ENCODE results near the gene SLA2.
"Not testable (repeated sequence)": the region's sequence is repeated elsewhere in the genome, so short reads cannot be mapped to it uniquely, and the experiment has no call there.

Gene SLA2

DNA sequence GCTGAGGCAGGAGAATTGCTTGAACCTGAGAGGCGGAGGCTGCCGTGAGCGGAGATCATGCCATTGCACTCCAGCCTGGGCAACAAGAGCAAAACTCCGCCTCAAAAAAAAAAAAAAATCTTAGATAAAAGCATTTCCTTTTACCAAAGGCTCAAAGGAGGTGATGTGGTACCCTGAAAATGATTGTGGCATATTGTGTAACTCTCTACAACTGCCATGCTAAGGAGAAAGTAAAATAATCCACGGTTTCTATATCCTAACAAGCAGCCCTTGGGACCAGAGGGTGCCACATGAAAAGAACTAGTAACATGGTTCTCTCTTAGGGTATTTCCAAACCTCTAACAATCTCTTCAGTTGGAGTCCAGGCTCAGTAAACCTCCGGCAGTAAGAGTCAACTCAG is 38.8 kb upstream of the SLA2 start:
- no peaks in the 10 kb centered on the region for H3K27me3 Mint-ChIP-seq (ENCODE audit: low read depth)
- H3K9me3 Mint-ChIP-seq: no peaks in the 10 kb centered on the region
- no peak overlapping the region for H3K27ac Mint-ChIP-seq
- TF ChIP-seq, protein P1, sequence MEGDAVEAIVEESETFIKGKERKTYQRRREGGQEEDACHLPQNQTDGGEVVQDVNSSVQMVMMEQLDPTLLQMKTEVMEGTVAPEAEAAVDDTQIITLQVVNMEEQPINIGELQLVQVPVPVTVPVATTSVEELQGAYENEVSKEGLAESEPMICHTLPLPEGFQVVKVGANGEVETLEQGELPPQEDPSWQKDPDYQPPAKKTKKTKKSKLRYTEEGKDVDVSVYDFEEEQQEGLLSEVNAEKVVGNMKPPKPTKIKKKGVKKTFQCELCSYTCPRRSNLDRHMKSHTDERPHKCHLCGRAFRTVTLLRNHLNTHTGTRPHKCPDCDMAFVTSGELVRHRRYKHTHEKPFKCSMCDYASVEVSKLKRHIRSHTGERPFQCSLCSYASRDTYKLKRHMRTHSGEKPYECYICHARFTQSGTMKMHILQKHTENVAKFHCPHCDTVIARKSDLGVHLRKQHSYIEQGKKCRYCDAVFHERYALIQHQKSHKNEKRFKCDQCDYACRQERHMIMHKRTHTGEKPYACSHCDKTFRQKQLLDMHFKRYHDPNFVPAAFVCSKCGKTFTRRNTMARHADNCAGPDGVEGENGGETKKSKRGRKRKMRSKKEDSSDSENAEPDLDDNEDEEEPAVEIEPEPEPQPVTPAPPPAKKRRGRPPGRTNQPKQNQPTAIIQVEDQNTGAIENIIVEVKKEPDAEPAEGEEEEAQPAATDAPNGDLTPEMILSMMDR (IDR thresholded peaks at IDR 0.05; ENCODE audit: unreplicated experiment in 3 of 3): no peak
- H3K4me3 Mint-ChIP-seq: no peak overlapping the region
- H3K4me1 Mint-ChIP-seq: no peaks in the 10 kb centered on the region
- peaks cover 26% of the 10 kb centered on the region for H3K36me3 Mint-ChIP-seq (ENCODE audit: low read depth)

DNA sequence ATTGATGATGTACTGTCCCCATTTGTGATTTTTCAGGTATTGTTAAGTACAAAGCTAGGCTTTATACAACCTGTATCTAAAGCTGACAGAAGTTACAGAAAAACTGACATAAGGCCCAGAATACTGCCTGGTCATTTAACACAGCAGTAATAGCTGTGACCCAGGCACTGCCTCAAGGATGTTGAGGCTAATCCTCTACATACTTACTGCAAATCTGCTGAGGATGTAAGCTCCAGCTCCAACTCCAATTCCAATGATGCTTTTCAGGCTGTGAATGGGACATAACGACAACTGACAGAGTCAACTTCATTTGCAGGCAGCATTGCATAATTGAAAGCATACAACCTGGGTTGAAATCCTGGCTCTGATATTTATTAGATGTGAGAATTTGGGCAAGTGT is 36.3 kb upstream of the SLA2 start:
- no peak overlapping the region for H3K27ac Mint-ChIP-seq
- H3K9me3 Mint-ChIP-seq: no peaks in the 10 kb centered on the region
- TF ChIP-seq, protein P1 (IDR thresholded peaks at IDR 0.05; ENCODE audit: unreplicated experiment in 3 of 3): no peak
- H3K4me3 Mint-ChIP-seq: no peak overlapping the region
- peaks cover 40% of the 10 kb centered on the region for H3K36me3 Mint-ChIP-seq (ENCODE audit: low read depth)
- H3K27me3 Mint-ChIP-seq (ENCODE audit: low read depth): no peaks in the 10 kb centered on the region
- peaks cover 8% of the 10 kb centered on the region for H3K4me1 Mint-ChIP-seq

DNA sequence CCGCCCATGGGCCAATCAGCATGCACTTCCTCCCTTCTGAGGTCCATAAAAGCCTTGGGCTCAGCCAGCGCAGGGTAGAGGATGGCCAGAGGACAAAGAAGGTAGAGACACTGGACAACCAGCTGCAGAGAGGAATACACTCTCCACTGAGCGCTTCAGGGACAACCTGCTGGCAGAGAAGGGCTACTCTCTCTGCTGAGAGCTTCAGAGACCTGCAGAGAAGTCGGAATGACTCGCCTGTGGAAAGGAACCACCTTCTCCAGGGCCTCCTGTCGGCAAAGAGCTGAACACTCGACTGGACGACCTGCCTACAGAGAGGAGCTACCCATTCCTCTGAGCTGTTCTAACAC is 31.4 kb upstream of the SLA2 start:
- peak overlapping the region; percentile 80 to 92 (median 90) for H3K4me3 Mint-ChIP-seq
- TF ChIP-seq, protein P1 (IDR thresholded peaks at IDR 0.05; ENCODE audit: unreplicated experiment in 3 of 3): peak in 2 of 3 experiments; percentile 39 to 47
- peaks cover 9% of the 10 kb centered on the region for H3K4me1 Mint-ChIP-seq
- H3K27ac Mint-ChIP-seq: peak overlapping the region; percentile 93 to 97 (median 97)
- no peaks in the 10 kb centered on the region for H3K9me3 Mint-ChIP-seq
- H3K36me3 Mint-ChIP-seq (ENCODE audit: low read depth): peaks cover 34% of the 10 kb centered on the region
- H3K27me3 Mint-ChIP-seq (ENCODE audit: low read depth): no peaks in the 10 kb centered on the region

DNA sequence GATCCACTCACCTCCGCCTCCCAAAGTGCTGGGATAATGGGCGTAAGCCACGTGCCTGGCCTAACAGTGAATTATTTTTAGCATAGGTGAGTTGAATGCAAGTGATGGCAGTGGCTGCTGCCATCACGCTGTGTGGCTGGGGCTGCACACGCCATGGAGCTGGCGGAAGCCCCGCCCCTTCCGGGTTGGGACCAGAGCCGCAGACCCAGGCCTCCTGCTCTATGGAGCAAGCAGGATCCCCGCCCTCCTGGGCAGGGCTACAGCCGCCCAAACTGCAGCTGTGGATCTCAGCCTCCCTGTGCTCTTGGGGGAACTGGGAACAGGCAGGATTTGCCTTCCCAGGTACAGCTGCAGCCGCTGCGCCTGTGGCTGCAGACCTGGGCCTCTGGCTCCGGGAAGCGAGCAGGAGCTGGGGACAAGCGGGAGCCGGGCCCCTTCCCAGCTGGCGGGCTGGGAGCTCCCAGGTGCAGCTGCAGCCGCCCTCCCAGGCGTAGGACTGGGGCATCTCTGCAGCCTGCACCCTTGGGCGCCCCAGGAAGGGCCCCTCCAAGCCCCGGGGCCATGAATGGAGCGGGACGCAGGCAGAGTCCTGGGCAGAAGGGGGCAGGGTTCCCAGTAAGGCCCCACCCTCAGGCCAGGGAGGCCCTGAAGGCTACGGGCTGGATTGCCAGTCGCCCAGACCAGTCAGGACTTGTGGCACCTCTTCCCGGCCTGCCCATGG is 30.9 kb upstream of the SLA2 start:
- H3K4me3 Mint-ChIP-seq: peak overlapping the region; percentile 80 to 92 (median 90)
- peak overlapping the region; percentile 93 to 97 (median 97) for H3K27ac Mint-ChIP-seq
- H3K9me3 Mint-ChIP-seq: no peaks in the 10 kb centered on the region
- H3K4me1 Mint-ChIP-seq: peaks cover 9% of the 10 kb centered on the region
- peaks cover 29% of the 10 kb centered on the region for H3K36me3 Mint-ChIP-seq (ENCODE audit: low read depth)
- no peaks in the 10 kb centered on the region for H3K27me3 Mint-ChIP-seq (ENCODE audit: low read depth)
- TF ChIP-seq, protein P1 (IDR thresholded peaks at IDR 0.05; ENCODE audit: unreplicated experiment in 3 of 3): no peak

DNA sequence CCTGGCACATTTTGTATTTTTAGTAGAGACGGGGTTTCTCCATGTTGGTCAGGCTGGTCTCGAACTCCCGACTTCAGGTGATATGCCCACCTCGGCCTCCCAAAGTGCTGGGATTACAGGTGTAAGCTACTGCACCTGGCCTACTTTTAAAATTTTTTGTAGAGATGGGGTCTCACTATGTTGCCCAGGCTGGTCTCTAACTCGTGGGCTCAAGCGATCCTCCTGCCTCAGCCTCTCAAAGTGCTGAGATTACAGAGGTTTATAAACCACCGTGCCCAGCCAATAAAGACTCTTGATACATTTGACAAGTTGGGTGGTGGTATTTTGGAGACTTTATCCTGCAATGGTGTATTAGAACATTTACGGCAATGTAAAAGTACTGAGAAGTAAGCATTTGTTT is 29.5 kb upstream of the SLA2 start:
- peaks cover 26% of the 10 kb centered on the region for H3K36me3 Mint-ChIP-seq (ENCODE audit: low read depth)
- H3K4me3 Mint-ChIP-seq: peak overlapping the region; percentile 47 to 72 (median 58)
- H3K9me3 Mint-ChIP-seq; H3K4me1 Mint-ChIP-seq; H3K27me3 Mint-ChIP-seq (ENCODE audit: low read depth): not testable (repeated sequence)
- H3K27ac Mint-ChIP-seq: peak overlapping the region in 1 of 3 experiments; percentile 43

DNA sequence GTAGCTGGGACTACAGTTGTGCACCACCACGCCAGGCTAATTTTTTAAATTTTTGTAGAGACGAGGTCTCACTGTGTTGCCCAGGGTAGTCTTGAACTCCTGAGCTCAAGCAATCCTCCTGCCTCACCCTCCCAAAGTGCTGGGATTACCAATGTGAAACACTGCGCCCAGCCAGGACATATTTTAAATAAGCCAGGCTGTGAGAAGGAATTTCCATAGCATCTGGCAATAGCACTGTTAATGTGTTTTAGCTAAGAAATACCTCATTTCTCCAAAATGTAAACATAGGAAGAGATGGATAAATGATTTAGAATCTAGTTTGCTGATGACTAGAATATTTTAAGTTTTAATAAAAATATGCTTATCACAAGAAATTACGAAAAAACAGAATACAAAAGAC is 27.0 kb upstream of the SLA2 start:
- TF ChIP-seq, protein P1 (IDR thresholded peaks at IDR 0.05; ENCODE audit: unreplicated experiment in 3 of 3): no peak
- Mint-ChIP-seq H3K27ac (no peak overlapping the region), H3K4me3 (no peak overlapping the region), H3K27me3 (ENCODE audit: low read depth) (no peaks in the 10 kb centered on the region), H3K4me1 (peaks cover 8% of the 10 kb centered on the region), H3K36me3 (ENCODE audit: low read depth) (peaks cover 20% of the 10 kb centered on the region), H3K9me3 (no peaks in the 10 kb centered on the region)

All from nephron (organoid).